Posterior vena cava (tissue), 2 donors: ENCODE measurements around the gene THOC5. TPM values are rescaled to one million over a fixed set of nuclear protein-coding genes. Genes with fewer than 3 reads are reported as not detected.
"Not testable (repeated sequence)": the region's sequence is repeated elsewhere in the genome, so short reads cannot be mapped to it uniquely, and the experiment has no call there.

Experiments
- DNase-seq: peaks from one replicate; pipeline ENCODE4 v3.0.0-alpha.2; 2020; ENCODE audit warnings: low spot score
- intact Hi-C, 2 donors: fragments of 100-400 bp; cut with DNase I; formaldehyde crosslinking; loops; one replicate each; pipeline versions ENCODE4 v1.14.1 to v1.14.2; 2022 to 2023
- long read RNA-seq, 2 donors: library from polyadenylated mRNA; unstranded; transcript quantifications; one replicate each; pipeline ENCODE4 v2.0.0, GENCODE V29; 2020 to 2021
- total RNA-seq, 2 donors: library from RNA; stranded (reverse); fragmentation: NEBNext Ultra II Directional; extraction: Animal tissue kit (Norgen Biotek cat#: 25700); gene quantifications; one replicate each; pipeline ENCODE4 v1.2.1, GENCODE V29; 2021
- donor health status: DM: yes; HTN: yes; CAD: no.
- donor health status: DM: yes; HTN: yes; CAD: no.

Gene THOC5
- 10 to 100 TPM; 33.9 to 35.7 TPM for total RNA-seq
- long read RNA-seq, donor 1, full-length matches to known transcripts: 6 of 14 reads
- long read RNA-seq, donor 1, partial matches to known transcripts: 1 of 14 reads
- long read RNA-seq, donor 1, other reads (novel, unspliced or antisense): 7 of 14 reads
- long read RNA-seq, donor 2, full-length matches to known transcripts: 23 of 63 reads
- long read RNA-seq, donor 2, partial matches to known transcripts: 4 of 63 reads
- long read RNA-seq, donor 2, other reads (novel, unspliced or antisense): 36 of 63 reads

- DNase-seq: peak; percentile 98
- intact Hi-C loops: no loop called here
Measured at GRCh38 chr22:29553351-29554224, at the start of gene THOC5. TSS of gene THOC5 (minus strand) at chr22:29553757. CDS start at chr22:29549147, 4,610 bp downstream.

DNA sequence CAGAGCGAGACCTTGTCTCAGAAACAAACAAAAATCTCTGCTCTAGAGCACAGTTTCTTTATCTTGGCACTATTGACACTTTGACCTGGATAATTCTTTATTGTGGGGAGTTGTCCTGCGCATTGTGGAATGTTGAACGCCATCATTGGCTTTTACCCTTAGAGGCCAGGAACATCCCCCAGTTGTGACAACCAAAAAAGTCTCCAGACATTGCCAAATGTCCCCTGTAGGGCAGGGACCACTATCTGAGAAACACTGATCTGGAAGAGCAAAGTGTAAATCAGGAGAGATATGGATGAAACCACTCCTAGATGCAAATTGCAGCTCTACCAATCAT, 45.1 kb upstream of the THOC5 start:
- intact Hi-C loops: no loop called here

DNA sequence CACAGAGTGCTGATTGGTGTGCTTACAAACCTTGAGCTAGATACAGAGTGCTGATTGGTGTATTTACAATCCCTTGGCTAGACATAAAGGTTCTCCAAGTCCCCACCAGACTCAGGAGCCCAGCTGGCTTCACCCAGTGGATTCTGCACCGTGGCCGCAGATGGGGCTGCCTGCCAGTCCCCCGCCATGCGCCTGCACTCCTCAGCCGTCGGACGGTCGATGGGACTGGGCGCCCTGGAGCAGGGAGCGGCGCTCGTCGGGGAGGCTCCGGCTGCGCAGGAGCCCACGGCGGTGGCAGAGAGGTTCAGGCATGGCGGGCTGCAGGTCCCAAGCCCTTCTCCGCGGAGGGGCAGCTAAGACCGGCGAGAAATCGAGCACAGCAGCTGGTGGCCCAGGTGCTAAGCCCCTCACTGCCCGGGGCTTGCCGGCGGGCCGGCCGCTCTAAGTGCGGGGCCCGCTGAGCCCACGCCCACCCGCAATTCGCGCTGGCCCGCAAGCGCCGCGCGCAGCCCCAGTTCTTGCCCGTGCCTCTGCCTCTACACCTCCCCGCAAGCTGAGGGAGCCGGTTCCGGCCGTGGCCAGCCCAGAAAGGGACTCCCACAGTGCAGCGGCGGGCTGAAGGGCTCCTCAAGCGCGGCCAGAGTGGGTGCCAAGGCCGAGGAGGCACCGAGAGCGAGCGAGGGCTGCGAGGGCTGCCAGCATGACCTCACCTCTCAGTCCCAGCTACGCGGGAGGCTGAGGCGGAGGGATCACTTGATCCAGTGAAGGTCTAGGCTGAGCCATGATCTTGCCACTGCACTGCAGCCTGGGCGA, 44.5 kb upstream of the THOC5 start:
- DNase-seq: peak; percentile 69
- intact Hi-C loops: not testable (repeated sequence)

More for the DNA sequence above, 45.1 kb upstream of the THOC5 start:
- peak; percentile 1 for DNase-seq

- DNase-seq: peak; percentile 51
- intact Hi-C loops: no loop called here
Measured at GRCh38 chr22:29596408-29596807, 42.9 kb upstream of the THOC5 start.

DNA sequence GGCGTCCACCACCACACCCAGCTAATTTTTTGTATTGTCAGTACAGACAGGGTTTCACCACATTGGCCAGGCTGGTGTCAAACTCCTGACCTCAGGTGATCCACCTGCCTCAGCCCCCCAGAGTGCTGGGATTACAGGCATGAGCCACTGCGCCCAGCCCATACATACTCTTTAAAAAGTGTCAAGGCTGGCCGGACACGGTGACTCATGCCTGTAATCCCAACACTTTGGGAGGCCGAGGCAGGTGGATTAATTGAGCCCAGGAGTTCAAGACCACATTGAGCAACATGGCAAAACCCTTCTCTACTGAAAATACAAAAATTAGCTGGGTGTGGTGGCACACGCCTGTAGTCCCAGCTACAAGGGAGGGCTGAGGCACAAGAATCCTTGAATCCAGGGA, 40.9 kb upstream of the THOC5 start:
- intact Hi-C loops, DNase-seq: not testable (repeated sequence)

GRCh38 chr22:29593923-29594322, 40.4 kb upstream of the THOC5 start:
- no peak for DNase-seq
- intact Hi-C loops: no loop called here

GRCh38 chr22:29587938-29588699, 34.6 kb upstream of the THOC5 start:
- intact Hi-C loops: no loop called here
- DNase-seq: peak; percentile 86

DNA sequence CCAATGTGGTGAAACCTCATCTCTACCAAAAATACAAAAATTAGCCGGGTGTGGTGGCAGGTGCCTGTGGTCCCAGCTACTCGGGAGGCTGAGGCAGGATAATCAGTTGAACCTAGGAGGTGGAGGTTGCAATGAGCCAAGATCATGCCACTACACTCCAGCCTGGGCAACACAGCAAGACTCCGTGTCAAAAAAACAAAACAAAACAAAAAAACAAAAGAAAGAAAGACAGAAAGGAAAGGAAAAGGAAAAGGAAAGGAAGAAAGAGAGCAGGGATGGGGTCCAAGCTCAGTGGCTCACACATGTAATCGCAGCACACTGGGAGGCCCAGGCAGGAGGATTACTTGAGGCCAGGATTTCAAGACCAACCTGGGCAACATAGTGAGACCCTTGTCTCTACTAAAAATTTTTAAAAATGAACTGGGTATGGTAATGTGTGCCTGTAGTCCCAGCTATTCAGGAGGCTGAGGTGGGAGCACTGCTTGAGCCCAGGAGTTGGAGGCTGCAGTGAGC, 32.7 kb upstream of the THOC5 start:
- intact Hi-C loops, DNase-seq: not testable (repeated sequence)

DNA sequence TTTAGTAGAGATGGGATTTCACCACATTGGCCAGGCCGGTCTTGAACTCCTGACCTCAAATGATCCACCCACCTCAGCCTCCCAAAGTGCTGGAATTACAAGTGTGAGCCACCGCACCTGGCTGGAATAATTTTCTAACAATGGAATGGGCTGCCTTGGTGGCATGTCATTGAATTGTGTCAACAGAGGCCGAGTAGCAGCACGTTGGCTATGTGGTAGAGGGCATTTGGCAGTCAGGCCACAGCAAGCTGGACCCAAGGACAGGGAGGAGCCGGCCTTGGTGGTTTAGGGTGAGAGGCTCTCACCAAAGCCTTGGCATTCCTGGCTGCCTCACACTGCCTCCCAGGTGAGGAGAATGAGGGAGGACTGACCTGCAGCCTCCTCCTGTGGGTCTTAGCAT, 31.4 kb upstream of the THOC5 start:
- DNase-seq: no peak
- intact Hi-C loops: no loop called here

DNA sequence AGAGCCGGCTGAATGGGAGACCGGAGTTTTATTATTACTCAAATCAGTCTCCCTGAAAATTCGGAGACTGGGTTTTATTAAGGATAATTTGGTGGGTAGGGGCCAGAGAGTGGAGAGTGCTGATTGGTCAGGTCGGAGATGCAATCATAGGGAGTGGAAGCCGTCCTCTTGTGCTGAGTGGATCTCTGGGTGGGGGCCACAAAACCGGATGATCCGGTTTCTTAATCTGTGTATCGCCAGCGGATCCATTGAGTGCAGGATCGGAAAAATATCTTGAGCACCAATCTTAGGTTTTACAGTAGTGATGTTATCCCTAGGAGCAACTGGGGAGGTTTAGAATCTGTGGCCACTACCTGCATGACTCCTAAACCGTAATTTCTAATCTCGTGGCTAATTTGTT, 28.2 kb upstream of the THOC5 start:
- DNase-seq: no peak
- intact Hi-C loops: no loop called here

- no peak for DNase-seq
- intact Hi-C loops: no loop called here
Measured at GRCh38 chr22:29580200-29580810, 26.7 kb upstream of the THOC5 start.

DNA sequence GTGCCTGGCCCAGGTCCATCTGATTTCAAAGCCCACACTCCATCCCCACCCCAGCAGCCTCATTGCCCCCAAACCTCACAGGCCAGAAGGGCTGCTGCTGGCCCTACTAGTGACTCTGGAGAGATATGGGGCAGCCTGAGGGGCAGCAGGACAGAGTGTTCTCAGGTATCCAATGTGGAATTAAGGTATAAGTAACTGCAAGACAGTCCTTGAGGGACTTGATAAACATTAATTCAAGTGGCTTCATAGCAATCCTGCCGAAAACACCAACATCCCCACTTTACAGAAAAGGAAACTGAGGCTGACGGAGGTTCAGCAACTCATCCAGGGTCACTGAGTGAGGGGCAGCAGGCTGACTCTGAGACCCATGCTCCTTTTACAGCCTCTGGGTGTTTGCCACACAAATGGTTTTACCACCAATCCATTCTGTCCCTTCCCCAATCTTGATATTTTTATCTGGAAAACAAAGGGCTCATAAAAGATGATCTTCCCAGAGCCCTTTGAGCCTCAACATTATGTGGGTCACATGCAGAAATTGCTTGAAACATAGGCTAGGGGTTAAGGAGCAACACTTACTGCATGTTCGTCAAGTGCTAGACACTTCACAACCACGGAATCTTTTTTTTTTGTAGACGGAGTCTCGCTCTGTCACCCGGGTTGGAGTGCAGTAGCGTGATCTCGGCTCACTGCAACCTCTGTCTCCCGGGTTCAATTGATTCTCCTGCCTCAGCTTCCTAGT, 25.1 kb upstream of the THOC5 start:
- intact Hi-C loops: no loop called here
- no peak for DNase-seq

DNA sequence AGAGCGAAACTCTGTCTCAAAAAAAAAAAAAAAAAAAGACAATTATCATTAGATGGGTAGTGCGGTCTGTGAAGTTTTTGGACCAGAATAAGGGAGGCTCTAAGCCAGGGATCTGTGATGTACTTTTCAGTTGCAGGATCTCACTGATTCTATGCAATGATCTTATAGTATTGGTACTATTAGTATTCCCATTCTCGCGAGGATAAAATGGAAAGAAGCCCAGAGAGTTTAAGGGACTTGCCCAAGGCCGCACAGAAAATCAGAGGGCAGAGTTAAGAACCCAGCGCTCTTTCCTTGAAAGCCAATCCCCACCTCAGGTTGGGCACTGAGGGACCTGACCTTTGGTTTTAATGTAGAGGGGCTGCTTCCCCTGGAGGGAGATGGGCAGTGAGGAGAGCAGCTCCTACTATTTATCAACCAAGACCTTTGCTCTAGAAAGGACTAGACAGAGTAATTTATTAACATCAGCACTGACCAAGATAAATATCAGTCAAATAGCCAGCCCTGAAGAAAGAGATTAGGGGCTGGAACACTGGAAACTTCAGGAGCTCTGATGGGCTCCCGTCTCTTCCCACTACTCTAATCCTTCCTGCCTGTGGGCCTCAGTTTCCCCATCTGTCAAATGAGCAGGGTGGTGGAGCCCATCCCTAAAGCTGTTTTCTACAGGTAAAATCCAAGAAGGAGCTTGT, 21.3 kb upstream of the THOC5 start:
- intact Hi-C loops: loop anchor here in 1 of 2 donors (5.0 kb wide), 1 partner anchor 467 kb away; no protein-coding TSS in a partner anchor
- DNase-seq: no peak

DNA sequence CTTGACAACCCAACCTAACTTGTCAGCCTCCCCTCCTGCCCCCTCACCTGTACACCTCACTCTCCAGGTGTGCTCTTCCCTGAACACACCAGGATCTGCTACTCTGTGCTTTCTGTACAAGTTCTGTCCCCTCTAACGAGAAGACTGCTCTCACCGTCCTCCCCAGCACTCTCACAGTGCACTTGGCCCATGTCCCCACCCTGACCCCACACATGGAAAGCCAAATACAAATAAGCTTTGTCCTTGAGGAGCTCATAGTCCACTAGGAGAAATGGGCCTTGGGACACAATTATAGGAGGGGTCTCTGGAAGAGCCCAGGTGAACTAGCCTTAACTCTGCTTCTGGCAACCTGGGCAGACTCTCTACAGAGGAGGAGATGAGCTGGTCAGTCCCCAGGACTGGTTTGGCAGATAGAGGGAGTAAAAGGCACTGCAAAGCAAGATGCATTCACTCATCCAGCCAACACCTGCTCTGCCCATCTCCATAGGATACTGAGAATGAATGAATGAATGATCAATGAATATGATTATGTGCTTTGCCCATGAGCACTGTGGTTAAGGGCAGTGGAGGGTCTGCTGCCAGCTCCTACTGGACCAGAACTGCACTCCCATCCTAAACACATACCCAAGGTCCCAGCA, 17.5 kb upstream of the THOC5 start:
- DNase-seq: no peak
- intact Hi-C loops: loop anchor here in 1 of 2 donors (5.0 kb wide), 1 partner anchor 471 kb away; no protein-coding TSS in a partner anchor

- DNase-seq: no peak
- intact Hi-C loops: loop anchor here in 1 of 2 donors (5.0 kb wide), 1 partner anchor 472 kb away; no protein-coding TSS in a partner anchor
Measured at GRCh38 chr22:29570456-29570855, 16.9 kb upstream of the THOC5 start.

DNA sequence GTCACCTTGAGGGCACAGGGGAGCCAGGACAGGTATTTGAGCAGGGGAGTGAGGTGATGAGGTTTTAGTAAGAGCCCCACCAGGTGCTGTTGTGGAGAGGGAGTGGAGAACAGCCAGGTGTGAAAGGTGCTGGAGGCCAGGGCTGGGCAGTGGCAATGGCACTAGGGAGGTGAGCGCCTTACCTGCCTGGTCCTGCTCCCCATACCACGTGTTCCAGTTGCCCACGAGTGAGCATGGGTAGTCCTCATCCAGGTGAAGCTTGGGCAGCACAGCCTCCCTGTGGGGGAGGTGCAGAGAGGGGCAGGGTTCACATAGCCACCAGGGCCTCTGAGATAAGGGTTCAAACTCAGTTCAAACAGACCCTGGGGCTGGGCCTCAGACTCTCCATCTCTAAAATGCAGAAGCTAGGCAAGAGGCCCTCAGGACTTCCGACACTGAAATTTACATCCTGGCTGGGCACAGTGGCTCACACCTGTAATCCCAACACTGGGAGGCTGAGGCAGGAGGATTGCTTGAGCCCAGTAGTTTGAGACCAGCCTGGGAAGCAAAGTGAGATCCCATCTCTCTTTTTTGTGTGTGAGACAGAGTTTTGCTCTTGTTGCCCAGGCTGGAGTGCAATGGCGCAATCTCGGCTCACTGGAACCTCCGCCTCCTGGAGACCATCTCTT, 15.6 kb upstream of the THOC5 start:
- intact Hi-C loops: no loop called here
- DNase-seq: no peak
